CD4-positive, alpha-beta T cell (primary cell): ENCODE measurements around the gene POLD1. TPM values are rescaled to one million over a fixed set of nuclear protein-coding genes. Genes with fewer than 3 reads are reported as not detected.
"Not testable (repeated sequence)": the region's sequence is repeated elsewhere in the genome, so short reads cannot be mapped to it uniquely, and the experiment has no call there.

Source experiments
- ATAC-seq: fragments of 200-7000 bp; cut with Tn5 transposase; one replicate; pipeline ENCODE4 v1.10.0; 2022; ENCODE audit warnings: mild to moderate bottlenecking; ENCODE audit not compliant: poor library complexity
- CTCF ChIA-PET: fragments of 350-600 bp; sonication (Branson Sonifier 250); formaldehyde crosslinking; loops from one replicate; lab custom pipeline; 2021; ENCODE audit warnings: antibody characterized with exemption, inconsistent platforms; lab: Charles Lee
- POLR2A ChIA-PET: fragments of 350-600 bp; sonication (Branson Sonifier 250); formaldehyde crosslinking; loops from one replicate; lab custom pipeline; 2021; ENCODE audit warnings: antibody characterized with exemption, inconsistent platforms; lab: Charles Lee
- DNase-seq, 14 experiments: peaks; one replicate each; pipeline ENCODE4 v3.0.0-alpha.2; 2013 to 2020; ENCODE audit warnings: mixed read lengths in 2 of 14
- H3K27ac ChIP-seq, 2 donors: one replicate each; pipeline versions ENCODE4 v1.5.1 to v1.7.0; 2013; ENCODE audit warnings: low read length in 2 of 2, low read depth in 1 of 2, mild to moderate bottlenecking in 1 of 2
- H3K27me3 ChIP-seq, 2 experiments: 1 replicate in 1 of 2; 2 replicates in 1 of 2; pipeline versions ENCODE4 v1.6.1 to v1.7.0; 2013; ENCODE audit warnings: low read length in 2 of 2, control low read depth in 1 of 2, mild to moderate bottlenecking in 1 of 2, moderate library complexity in 1 of 2; ENCODE audit not compliant: insufficient read depth in 2 of 2, control insufficient read depth in 1 of 2
- H3K36me3 ChIP-seq: one replicate; pipeline ENCODE4 v1.6.1; 2013; ENCODE audit warnings: low read length, control low read depth; ENCODE audit not compliant: insufficient read depth
- H3K4me1 ChIP-seq: one replicate; pipeline ENCODE4 v1.6.1; 2013; ENCODE audit warnings: low read length, control low read depth; ENCODE audit not compliant: insufficient read depth
- H3K4me3 ChIP-seq: one replicate; pipeline ENCODE4 v1.5.1; 2013; ENCODE audit warnings: mild to moderate bottlenecking, low read length, moderate library complexity
- H3K9me3 ChIP-seq, 2 experiments: 1 replicate in 1 of 2; 2 replicates in 1 of 2; pipeline versions ENCODE4 v1.6.1 to v1.7.0; 2013; ENCODE audit warnings: low read length in 2 of 2, mild to moderate bottlenecking in 2 of 2, control low read depth in 1 of 2, moderate library complexity in 1 of 2; ENCODE audit not compliant: control insufficient read depth in 1 of 2, insufficient read depth in 1 of 2
- H3K27ac Mint-ChIP-seq: one replicate; pipeline ENCODE4 v1.8.0; 2020; ENCODE audit warnings: mixed read lengths
- H3K27me3 Mint-ChIP-seq: one replicate; pipeline ENCODE4 v1.8.0; 2021; ENCODE audit warnings: mixed read lengths
- H3K36me3 Mint-ChIP-seq: one replicate; pipeline ENCODE4 v1.8.0; 2021; ENCODE audit warnings: low read depth, mixed read lengths
- H3K4me1 Mint-ChIP-seq: one replicate; pipeline ENCODE4 v1.8.0; 2021; ENCODE audit warnings: low read depth, mixed read lengths
- H3K4me3 Mint-ChIP-seq: one replicate; pipeline ENCODE4 v1.8.0; 2020; ENCODE audit warnings: mild to moderate bottlenecking, mixed read lengths
- H3K9me3 Mint-ChIP-seq: one replicate; pipeline ENCODE4 v1.8.0; 2020; ENCODE audit warnings: mixed read lengths
- intact Hi-C, 2 experiments: fragments of 100-400 bp; cut with DNase I in 1 of 2; cut with micrococcal nuclease in 1 of 2; formaldehyde crosslinking; loops; one replicate each; pipeline versions ENCODE4 v1.15.1 to v1.9.0; 2023 to 2025; cut with DNase I, micrococcal nuclease
- total RNA-seq, 174 experiments: library from RNA in 2 of 174; stranded (reverse) in 2 of 174; gene quantifications; one replicate each; pipeline ENCODE4 v1.2.3 and lab custom pipeline; 2021 to 2026
- TF ChIP-seq, protein P1 (sequence below): fragments of 200-600 bp; IDR thresholded peaks from one replicate; pipeline ENCODE4 v1.8.0; 2022; ENCODE audit warnings: antibody characterized with exemption, mild to moderate bottlenecking

Gene POLD1
- total RNA-seq, 2 experiments from 2014 or later = 22.1 to 24.2 TPM

DNA sequence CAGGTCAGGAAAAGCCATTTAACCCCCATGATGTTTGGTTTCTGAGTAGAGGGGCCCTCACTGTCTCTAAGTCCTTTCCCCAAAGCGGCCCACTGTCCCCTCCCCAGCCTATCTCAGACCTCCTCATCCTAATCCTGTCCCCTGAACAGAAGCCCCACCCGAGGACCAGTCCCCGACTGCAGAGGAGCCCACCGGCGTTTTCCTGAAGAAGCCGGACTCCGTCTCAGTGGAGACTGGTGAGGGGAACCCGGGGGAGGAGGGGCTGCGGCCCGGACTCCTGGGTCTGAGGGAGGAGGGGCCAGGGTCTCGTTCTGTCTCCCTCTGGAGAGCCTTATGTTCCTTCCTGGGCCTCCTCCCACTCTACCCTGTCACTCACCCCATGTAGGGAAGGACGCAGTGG, 51.5 kb downstream of the POLD1 start:
- Mint-ChIP-seq H3K9me3 (no peaks in the 10 kb centered on the region), H3K36me3 (no peaks in the 10 kb centered on the region)
- no peak for ATAC-seq

DNA sequence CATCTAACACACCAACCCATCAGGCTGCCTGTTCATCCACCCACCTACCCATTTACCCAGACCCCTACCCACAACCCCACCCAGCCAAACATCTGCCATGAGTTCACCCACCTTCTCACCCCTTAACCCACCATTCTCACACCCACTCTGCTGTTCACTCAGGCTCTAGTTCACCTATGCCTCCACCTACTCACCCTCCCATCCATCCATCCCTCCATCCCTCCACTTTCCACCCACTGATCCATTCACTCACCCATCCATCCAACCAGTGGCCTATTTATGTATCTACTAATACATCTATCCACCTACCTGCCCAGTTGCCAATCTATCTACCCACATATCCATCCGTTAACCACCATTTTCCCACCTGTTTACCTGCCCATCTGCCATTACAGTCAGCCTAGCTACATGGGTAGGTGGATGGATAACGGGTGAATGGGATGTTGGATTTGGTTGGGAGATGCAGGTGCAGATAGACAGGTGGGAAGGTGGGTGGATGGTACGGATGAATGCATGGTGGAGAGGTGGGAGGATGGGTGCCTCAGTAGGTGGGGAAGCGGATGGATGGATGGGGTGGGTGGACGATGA, 53.8 kb downstream of the POLD1 start:
- Mint-ChIP-seq H3K27ac (no peak overlapping the region), H3K9me3 (no peaks in the 10 kb centered on the region), H3K4me1 (no peaks in the 10 kb centered on the region), H3K27me3 (peaks cover 9% of the 10 kb centered on the region), H3K4me3 (no peak overlapping the region), H3K36me3 (no peaks in the 10 kb centered on the region)
- Histone ChIP-seq H3K4me1 (no peaks in the 10 kb centered on the region), H3K9me3 (no peaks in the 10 kb centered on the region), H3K4me3 (no peak overlapping the region), H3K27me3 (peaks cover 0 to 2% of the 10 kb centered on the region in 2 experiments), H3K27ac (no peak overlapping the region), H3K36me3 (no peaks in the 10 kb centered on the region)
- ATAC-seq (no peak), DNase-seq (no peak)
- CTCF ChIA-PET = no interaction called here
- intact Hi-C loops = no loop called here
- POLR2A ChIA-PET = no interaction called here
- TF ChIP-seq, protein P1, sequence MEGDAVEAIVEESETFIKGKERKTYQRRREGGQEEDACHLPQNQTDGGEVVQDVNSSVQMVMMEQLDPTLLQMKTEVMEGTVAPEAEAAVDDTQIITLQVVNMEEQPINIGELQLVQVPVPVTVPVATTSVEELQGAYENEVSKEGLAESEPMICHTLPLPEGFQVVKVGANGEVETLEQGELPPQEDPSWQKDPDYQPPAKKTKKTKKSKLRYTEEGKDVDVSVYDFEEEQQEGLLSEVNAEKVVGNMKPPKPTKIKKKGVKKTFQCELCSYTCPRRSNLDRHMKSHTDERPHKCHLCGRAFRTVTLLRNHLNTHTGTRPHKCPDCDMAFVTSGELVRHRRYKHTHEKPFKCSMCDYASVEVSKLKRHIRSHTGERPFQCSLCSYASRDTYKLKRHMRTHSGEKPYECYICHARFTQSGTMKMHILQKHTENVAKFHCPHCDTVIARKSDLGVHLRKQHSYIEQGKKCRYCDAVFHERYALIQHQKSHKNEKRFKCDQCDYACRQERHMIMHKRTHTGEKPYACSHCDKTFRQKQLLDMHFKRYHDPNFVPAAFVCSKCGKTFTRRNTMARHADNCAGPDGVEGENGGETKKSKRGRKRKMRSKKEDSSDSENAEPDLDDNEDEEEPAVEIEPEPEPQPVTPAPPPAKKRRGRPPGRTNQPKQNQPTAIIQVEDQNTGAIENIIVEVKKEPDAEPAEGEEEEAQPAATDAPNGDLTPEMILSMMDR = no peak

More for the DNA sequence above, 51.5 kb downstream of the POLD1 start:
- no peak overlapping the region for H3K27ac Mint-ChIP-seq
- no peaks in the 10 kb centered on the region for H3K36me3 ChIP-seq
- DNase-seq = no peak
- CTCF ChIA-PET = no interaction called here
- POLR2A ChIA-PET = interaction anchor here (0.6 kb wide), 1 partner anchor 20 kb away, joined by 3 read pairs; no protein-coding TSS in a partner anchor
- no peak overlapping the region for H3K4me3 ChIP-seq
- peaks cover 22% of the 10 kb centered on the region for H3K27me3 Mint-ChIP-seq
- peak overlapping the region; percentile 34 for H3K4me3 Mint-ChIP-seq
- intact Hi-C loops = no loop called here
- H3K9me3 ChIP-seq = peaks cover 0 to 4% of the 10 kb centered on the region in 2 experiments
- H3K27ac ChIP-seq = no peak overlapping the region
- H3K27me3 ChIP-seq = peaks cover 6 to 9% of the 10 kb centered on the region in 2 experiments
- H3K4me1 ChIP-seq = peaks cover 15% of the 10 kb centered on the region
- TF ChIP-seq, protein P1 = no peak
- peaks cover 12% of the 10 kb centered on the region for H3K4me1 Mint-ChIP-seq

DNA sequence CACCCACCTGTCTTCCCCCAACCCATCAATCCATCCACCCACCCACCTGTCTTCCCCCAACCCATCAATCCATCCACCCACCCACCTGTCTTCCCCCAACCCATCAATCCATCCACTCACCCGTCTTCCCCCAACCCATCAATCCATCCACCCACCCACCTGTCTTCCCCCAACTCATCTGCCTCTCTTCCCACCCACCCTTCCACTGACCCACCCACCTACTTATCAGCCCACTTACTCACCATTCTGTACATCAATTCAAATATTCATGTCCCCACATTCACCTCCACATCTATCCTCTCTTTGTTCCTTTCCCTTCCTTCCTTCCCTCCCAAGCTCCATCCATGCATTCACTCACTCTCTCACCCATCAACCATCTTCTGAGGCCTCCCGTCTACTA, 55.0 kb downstream of the POLD1 start:
- H3K4me1 ChIP-seq, H3K4me3 Mint-ChIP-seq, DNase-seq, H3K4me1 Mint-ChIP-seq, H3K9me3 ChIP-seq, H3K27me3 Mint-ChIP-seq, H3K9me3 Mint-ChIP-seq, H3K27ac Mint-ChIP-seq, H3K27ac ChIP-seq, intact Hi-C loops, H3K27me3 ChIP-seq, H3K36me3 ChIP-seq, H3K36me3 Mint-ChIP-seq, CTCF ChIA-PET, H3K4me3 ChIP-seq, ATAC-seq, POLR2A ChIA-PET: not testable (repeated sequence)

DNA sequence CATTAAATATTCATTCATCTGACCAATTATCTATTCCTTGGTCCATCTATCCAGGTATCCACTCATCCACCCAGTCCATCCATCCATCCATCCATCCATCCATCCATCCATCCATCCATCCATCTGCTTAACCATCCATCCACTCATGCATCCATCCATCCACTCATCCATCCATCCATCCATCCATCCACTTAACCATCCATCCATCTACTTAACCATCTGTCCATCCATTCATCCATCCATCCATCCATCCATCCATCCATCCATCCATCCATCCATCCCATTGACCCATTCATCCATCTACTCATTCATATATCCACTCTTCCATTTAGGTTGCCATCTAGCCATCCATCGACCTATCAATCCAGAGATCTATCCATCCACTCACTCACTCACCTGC, 59.9 kb downstream of the POLD1 start:
- intact Hi-C loops = no loop called here
- Mint-ChIP-seq H3K4me3 (no peak overlapping the region), H3K4me1 (no peaks in the 10 kb centered on the region), H3K9me3 (no peaks in the 10 kb centered on the region), H3K27me3 (peaks cover 4% of the 10 kb centered on the region), H3K36me3 (no peaks in the 10 kb centered on the region), H3K27ac (no peak overlapping the region)
- TF ChIP-seq, protein P1 = no peak
- Histone ChIP-seq H3K4me1 (no peaks in the 10 kb centered on the region), H3K4me3 (no peak overlapping the region), H3K27ac (no peak overlapping the region), H3K36me3 (no peaks in the 10 kb centered on the region), H3K9me3 (peaks cover 0 to 5% of the 10 kb centered on the region in 2 experiments), H3K27me3 (no peaks in the 10 kb centered on the region)
- ChIA-PET CTCF (no interaction called here), POLR2A (no interaction called here)
- no peak for DNase-seq
- ATAC-seq = no peak
